H1 (cell line): Measurements from ENCODE around the gene CCN6.

Experiments
- EP300 ChIP-seq, 2 experiments: IDR thresholded peaks; 1 replicate in 1 of 2; 2 replicates in 1 of 2; pipeline ENCODE4 v1.6.1; 2011 to 2012; ENCODE audit warnings: low read depth in 2 of 2, low read length in 2 of 2, mild to moderate bottlenecking in 2 of 2, borderline replicate concordance in 1 of 2, inconsistent platforms in 1 of 2, moderate library complexity in 1 of 2
- RXRA ChIP-seq: IDR thresholded peaks from 2 replicates; pipeline ENCODE4 v1.6.1; 2011; ENCODE audit warnings: low read depth, mild to moderate bottlenecking, low read length, moderate library complexity; ENCODE audit not compliant: insufficient read depth
- SP1 ChIP-seq: IDR thresholded peaks from 2 replicates; pipeline ENCODE4 v1.6.1; 2011; ENCODE audit warnings: low read depth, low read length
- TAF1 ChIP-seq: IDR thresholded peaks from 2 replicates; pipeline ENCODE4 v1.6.1; 2011; ENCODE audit warnings: mild to moderate bottlenecking, low read depth, low read length
- TF ChIP-seq, protein P1 (sequence below), 3 experiments: IDR thresholded peaks; 1 replicate in 2 of 3; 2 replicates in 1 of 3; pipeline versions ENCODE4 v1.5.1 to v1.6.1; 2011; ENCODE audit warnings: low read length in 3 of 3, mild to moderate bottlenecking in 3 of 3, inconsistent platforms in 2 of 3, low read depth in 1 of 3, moderate library complexity in 1 of 3; ENCODE audit not compliant: insufficient read depth in 1 of 3; ENCODE audit errors: control extremely low read depth in 1 of 3
- TF ChIP-seq, protein P2 (sequence below): IDR thresholded peaks from 2 replicates; pipeline ENCODE4 v1.6.1; 2012; ENCODE audit warnings: low read length, inconsistent platforms

DNA sequence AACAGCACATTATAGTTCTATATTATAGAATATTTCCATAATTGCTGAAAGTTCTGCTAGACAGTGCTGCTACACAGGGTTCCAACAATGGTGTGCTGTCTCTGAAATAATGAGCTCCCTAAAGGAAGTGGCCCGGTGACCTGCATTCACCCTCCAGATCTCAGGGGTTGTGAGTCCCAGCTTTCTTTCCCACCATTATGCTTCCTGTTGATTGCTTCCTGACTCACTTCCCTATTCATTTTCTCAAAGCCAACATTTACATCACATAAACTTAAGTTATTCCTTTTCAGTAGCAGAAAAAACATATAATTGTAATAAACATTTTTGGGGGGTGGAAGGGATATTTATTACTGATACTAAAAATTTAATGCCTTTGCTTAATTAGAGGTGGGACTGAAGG lies 12.9 kb upstream of the CCN6 start:
- TF ChIP-seq EP300 (IDR thresholded peaks at IDR 0.05; ENCODE audit: borderline replicate concordance in 1 of 2, low read depth in 2 of 2, low read length in 2 of 2) (no peak), TAF1 (no peak), RXRA (no peak), SP1 (no peak)
- TF ChIP-seq, protein P1, sequence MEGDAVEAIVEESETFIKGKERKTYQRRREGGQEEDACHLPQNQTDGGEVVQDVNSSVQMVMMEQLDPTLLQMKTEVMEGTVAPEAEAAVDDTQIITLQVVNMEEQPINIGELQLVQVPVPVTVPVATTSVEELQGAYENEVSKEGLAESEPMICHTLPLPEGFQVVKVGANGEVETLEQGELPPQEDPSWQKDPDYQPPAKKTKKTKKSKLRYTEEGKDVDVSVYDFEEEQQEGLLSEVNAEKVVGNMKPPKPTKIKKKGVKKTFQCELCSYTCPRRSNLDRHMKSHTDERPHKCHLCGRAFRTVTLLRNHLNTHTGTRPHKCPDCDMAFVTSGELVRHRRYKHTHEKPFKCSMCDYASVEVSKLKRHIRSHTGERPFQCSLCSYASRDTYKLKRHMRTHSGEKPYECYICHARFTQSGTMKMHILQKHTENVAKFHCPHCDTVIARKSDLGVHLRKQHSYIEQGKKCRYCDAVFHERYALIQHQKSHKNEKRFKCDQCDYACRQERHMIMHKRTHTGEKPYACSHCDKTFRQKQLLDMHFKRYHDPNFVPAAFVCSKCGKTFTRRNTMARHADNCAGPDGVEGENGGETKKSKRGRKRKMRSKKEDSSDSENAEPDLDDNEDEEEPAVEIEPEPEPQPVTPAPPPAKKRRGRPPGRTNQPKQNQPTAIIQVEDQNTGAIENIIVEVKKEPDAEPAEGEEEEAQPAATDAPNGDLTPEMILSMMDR (IDR thresholded peaks at IDR 0.05; ENCODE audit: control extremely low read depth in 1 of 3, insufficient read depth in 1 of 3, low read depth in 1 of 3, low read length in 3 of 3) = no peak
- TF ChIP-seq, protein P2, sequence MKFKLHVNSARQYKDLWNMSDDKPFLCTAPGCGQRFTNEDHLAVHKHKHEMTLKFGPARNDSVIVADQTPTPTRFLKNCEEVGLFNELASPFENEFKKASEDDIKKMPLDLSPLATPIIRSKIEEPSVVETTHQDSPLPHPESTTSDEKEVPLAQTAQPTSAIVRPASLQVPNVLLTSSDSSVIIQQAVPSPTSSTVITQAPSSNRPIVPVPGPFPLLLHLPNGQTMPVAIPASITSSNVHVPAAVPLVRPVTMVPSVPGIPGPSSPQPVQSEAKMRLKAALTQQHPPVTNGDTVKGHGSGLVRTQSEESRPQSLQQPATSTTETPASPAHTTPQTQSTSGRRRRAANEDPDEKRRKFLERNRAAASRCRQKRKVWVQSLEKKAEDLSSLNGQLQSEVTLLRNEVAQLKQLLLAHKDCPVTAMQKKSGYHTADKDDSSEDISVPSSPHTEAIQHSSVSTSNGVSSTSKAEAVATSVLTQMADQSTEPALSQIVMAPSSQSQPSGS = no peak
